SK-N-MC (cell line): ENCODE results near the gene PDK1.
A peak's percentile ranks its signal among the peaks of the same experiment; 100 is the strongest.

Experiments
- DNase-seq: peaks from one replicate; pipeline ENCODE4 v3.0.0-alpha.2; 2011; ENCODE audit warnings: low read depth, low spot score
- H3K27ac ChIP-seq: fragments of 200-600 bp; sonication (generic); 2 replicates; pipeline ENCODE4 v1.5.1; 2016; ENCODE audit warnings: mixed run types
- H3K36me3 ChIP-seq: fragments of 200-600 bp; sonication (generic); 2 replicates; pipeline ENCODE4 v1.6.1; 2017; ENCODE audit warnings: antibody characterized with exemption, low read length, mixed read lengths; ENCODE audit not compliant: insufficient read depth
- H3K4me3 ChIP-seq: fragments of 200-600 bp; sonication (generic); 2 replicates; pipeline ENCODE4 v1.5.1; 2016
- H3K9ac ChIP-seq: fragments of 200-600 bp; sonication (generic); 2 replicates; pipeline ENCODE4 v1.8.0; 2017; ENCODE audit warnings: mixed run types, mixed read lengths; ENCODE audit not compliant: insufficient read length
- H3K9me3 ChIP-seq: fragments of 200-600 bp; sonication (generic); 2 replicates; pipeline ENCODE4 v1.6.1; 2017; ENCODE audit warnings: low read depth, mild to moderate bottlenecking, antibody characterized with exemption, low read length, moderate library complexity, mixed read lengths
- EZH2 ChIP-seq: fragments of 200-600 bp; sonication (generic); IDR thresholded peaks from one replicate; pipeline ENCODE4 v1.6.1; 2017; ENCODE audit warnings: antibody characterized with exemption
- FOXP2 ChIP-seq: optimal IDR thresholded peaks from 2 replicates; pipeline ENCODE3; 2011; ENCODE audit warnings: mild to moderate bottlenecking, moderate library complexity; ENCODE audit not compliant: insufficient read depth; ENCODE audit errors: extremely low read length, control extremely low read depth
- POLR2AphosphoS5 ChIP-seq: IDR thresholded peaks from 2 replicates; pipeline ENCODE4 v1.6.1; 2012; ENCODE audit warnings: mild to moderate bottlenecking, low read depth, low read length, borderline replicate concordance

The PDK1 gene

DNA sequence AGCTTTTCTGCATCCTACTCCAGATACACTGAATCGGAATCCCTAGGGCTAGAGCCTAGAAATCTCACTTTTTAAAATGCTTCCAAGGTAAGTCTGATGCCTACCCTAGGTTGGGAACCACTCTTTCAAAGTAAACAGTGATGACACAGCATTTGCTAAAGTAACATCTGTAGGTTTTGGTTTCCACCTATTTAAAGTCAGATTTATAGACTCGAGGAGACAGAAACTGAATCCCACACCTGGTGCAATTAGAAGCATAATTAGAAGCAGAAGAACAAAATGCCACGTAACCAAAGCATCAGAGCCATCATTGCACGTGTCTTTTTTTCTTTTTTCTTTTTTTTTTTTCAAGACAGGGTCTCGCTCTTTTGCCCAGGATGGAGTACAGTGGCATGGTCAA lies 40.9 kb downstream of the PDK1 start:
- no peak for DNase-seq
- Histone ChIP-seq H3K9ac (no peak overlapping the region), H3K36me3 (peaks cover 32% of the 10 kb centered on the region), H3K27ac (no peak overlapping the region), H3K4me3 (no peak overlapping the region), H3K9me3 (no peaks in the 10 kb centered on the region)
- no peak for TF ChIP-seq EZH2
- TF ChIP-seq FOXP2 = no peak
- TF ChIP-seq POLR2AphosphoS5 = no peak

DNA sequence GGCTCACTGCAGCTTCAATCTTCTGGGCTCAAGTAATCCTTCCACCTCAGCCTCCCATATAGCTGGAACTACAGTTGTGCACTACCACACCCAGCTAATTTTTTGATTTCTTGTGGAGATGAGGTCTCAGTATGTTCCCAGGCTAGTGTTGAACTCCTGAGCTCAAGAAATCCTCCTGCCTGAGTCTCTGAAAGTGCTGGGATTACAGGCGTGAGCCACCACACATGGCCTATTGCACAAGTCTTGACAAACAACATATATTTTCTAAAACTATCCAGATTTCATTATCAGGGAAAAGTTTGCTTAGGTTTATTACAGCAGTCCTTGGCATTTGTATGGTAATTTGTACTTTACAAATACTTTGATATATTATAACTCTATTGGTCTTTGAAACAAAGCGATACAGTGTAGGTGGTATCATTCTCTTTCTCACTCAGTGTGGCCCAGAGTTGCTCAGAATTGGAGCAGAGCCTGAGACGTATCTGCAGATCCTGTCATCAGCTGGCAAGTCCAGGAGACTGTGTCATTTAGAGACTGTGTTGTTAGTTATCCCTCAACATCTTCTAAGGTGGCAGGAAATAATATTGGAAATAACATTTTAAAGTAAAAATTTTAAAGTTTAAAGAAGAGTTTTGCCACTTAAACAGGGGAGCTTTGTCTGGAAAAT lies 41.4 kb downstream of the PDK1 start:
- Histone ChIP-seq H3K27ac (no peak overlapping the region), H3K9me3 (no peaks in the 10 kb centered on the region), H3K4me3 (no peak overlapping the region), H3K9ac (no peak overlapping the region), H3K36me3 (peaks cover 32% of the 10 kb centered on the region)
- TF ChIP-seq POLR2AphosphoS5 (no peak), EZH2 (no peak), FOXP2 (no peak)
- DNase-seq = no peak

DNA sequence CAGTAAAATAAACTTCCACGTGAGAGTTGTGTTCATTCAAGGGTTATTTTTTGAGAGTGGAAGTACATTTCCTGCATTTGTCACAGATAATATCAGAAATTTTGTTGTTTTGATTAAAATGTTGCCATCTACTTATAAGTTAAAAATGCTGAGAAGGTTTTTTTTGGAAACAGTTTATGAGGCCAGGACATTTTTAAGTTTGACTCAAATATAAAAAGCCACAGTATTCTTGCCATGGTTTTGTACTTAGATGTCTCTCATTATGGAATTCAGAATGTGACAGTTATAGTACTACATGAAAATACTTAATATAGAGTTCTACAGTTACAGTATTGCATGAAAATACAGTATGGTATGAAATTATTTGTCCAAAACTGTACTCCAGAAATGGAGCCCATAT lies 44.1 kb downstream of the PDK1 start:
- no peak for TF ChIP-seq EZH2
- no peak for TF ChIP-seq FOXP2
- no peak for TF ChIP-seq POLR2AphosphoS5
- no peaks in the 10 kb centered on the region for H3K9me3 ChIP-seq
- no peak for DNase-seq
- no peak overlapping the region for H3K4me3 ChIP-seq
- peaks cover 20% of the 10 kb centered on the region for H3K36me3 ChIP-seq
- H3K27ac ChIP-seq = no peak overlapping the region
- no peak overlapping the region for H3K9ac ChIP-seq

DNA sequence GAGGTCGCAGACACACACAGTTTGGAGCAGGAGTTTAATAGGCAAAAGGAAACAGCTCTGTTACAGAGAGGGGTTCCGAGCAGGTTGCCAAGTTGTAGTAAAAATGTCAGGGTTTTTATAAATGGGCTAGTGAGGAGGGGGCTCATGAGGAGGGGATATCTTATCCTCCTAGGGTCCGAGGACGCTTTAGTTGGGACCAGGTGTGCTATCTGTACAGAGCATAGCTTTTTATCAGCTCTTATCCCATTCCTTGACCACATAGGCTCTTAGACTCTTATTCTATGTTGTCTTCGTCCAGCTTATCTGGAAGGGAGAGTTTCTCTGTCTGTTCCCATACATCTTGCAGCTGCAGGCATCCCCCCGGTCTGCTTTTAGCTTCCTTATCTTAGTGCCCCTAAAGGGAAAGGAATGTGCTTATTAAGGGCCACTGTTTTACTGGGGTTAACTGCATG lies 44.7 kb downstream of the PDK1 start:
- no peaks in the 10 kb centered on the region for H3K9me3 ChIP-seq

DNA sequence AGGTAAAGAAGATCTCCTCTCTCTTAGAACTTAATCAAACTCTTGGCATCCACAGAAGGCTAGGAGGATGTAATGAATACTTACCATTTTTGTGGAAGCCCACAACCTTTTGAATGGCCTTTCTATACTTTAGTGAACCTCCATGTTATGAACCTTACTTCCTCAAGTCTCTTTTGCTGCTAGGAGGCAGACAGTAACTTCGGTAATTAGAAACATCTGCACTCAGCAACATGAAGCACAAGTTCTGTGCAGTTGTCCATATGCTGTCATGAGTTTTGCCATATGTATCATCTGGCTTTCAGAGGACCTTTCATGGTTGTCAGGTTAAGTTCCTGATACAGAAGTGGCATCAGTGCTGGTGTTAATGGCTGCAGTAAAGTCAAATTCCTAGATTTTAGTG lies 50.4 kb downstream of the PDK1 start:
- Histone ChIP-seq H3K36me3 (no peaks in the 10 kb centered on the region; the same call in 1 of the 2 replicates), H3K4me3 (peak overlapping the region; percentile 9; the same call in 1 of the 2 replicates), H3K9ac (no peak overlapping the region), H3K27ac (0 out of 2 replicates have a peak overlapping the region, but pooled peaks have one; percentile 17), H3K9me3 (no peaks in the 10 kb centered on the region)
- TF ChIP-seq FOXP2 (no peak), EZH2 (no peak), POLR2AphosphoS5 (no peak)
- DNase-seq = no peak

More for the DNA sequence above, 44.7 kb downstream of the PDK1 start:
- Histone ChIP-seq H3K36me3 (peaks cover 20% of the 10 kb centered on the region), H3K9ac (no peak overlapping the region), H3K4me3 (no peak overlapping the region), H3K27ac (no peak overlapping the region)
- DNase-seq = no peak
- no peak for TF ChIP-seq FOXP2
- no peak for TF ChIP-seq EZH2
- no peak for TF ChIP-seq POLR2AphosphoS5

DNA sequence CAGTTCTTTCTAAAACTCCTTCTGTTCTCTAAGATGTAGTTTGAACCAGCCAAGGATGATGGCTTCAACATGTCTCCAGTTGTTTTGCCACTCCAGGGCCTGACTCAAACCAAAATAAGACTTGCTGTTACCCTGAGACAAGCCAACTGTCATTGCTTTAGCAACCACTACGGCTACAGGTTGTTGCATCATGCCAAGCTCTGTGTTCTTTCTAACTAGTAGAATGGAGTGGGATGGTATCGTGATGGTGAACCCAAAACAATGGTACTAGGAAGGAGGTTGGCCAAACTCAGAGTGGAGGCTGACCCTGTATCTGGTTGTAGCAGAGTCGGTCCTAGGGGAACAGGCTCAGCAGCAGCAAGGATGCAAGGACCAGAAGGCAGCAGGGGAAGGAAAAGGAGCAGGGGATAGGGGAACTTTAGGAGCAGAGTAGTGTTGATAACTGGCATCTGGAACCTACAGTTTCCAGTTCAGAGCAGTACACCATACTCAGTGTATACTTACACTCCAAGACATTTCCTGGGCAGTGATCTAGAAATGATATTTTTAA lies 51.6 kb downstream of the PDK1 start:
- Histone ChIP-seq H3K27ac (no peak overlapping the region), H3K36me3 (no peaks in the 10 kb centered on the region; the same call in 1 of the 2 replicates), H3K9me3 (no peaks in the 10 kb centered on the region), H3K4me3 (no peak overlapping the region), H3K9ac (no peak overlapping the region)
- TF ChIP-seq FOXP2 (no peak), EZH2 (no peak), POLR2AphosphoS5 (no peak)
- DNase-seq = no peak

DNA sequence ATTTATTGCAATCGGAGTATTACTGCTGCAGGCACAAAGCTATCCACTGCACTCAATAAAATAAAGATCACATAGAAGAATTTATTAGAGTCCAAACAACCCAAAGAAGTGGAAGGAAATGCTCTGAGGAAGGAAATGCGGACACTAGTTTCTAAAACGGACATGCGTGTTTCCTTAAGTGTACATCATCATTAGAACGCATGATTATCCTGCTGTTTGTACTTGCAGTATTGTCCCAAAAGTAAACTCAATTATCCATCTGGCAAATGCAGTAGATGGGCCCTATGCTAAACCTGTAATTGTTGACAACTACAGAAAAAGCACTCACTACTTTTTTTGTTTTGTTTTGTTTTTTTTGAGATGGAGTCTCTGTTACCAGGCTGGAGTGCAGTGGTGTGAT lies 53.6 kb downstream of the PDK1 start:
- no peak overlapping the region for H3K9ac ChIP-seq
- H3K36me3 ChIP-seq = no peaks in the 10 kb centered on the region
- DNase-seq = no peak
- H3K4me3 ChIP-seq = no peak overlapping the region
- H3K27ac ChIP-seq = no peak overlapping the region
- H3K9me3 ChIP-seq = no peaks in the 10 kb centered on the region
- no peak for TF ChIP-seq FOXP2
- TF ChIP-seq EZH2 = no peak
- TF ChIP-seq POLR2AphosphoS5 = no peak

DNA sequence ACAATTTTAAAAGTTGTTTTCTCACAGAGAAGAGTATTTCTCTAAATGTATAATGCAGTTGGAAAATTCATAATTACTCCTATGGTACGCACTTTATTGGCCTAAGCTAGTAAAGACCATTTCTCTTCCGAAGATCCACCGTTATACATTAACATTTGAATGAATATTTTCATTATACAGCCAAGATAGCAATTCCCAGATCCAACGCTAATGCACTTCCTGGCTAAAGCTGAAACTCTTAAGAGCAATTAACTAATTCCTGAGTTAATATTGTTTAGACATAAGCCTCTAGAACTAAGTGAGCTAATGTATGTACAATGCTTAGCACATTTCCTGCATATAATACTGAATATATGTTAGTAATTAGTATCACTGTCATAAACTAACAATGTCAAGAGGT lies 56.2 kb downstream of the PDK1 start:
- Histone ChIP-seq H3K36me3 (no peaks in the 10 kb centered on the region), H3K9ac (no peak overlapping the region), H3K9me3 (no peaks in the 10 kb centered on the region), H3K4me3 (peak overlapping the region; percentile 69), H3K27ac (peak overlapping the region; percentile 90)
- TF ChIP-seq EZH2 = no peak
- TF ChIP-seq POLR2AphosphoS5 = no peak
- no peak for TF ChIP-seq FOXP2
- DNase-seq = no peak

DNA sequence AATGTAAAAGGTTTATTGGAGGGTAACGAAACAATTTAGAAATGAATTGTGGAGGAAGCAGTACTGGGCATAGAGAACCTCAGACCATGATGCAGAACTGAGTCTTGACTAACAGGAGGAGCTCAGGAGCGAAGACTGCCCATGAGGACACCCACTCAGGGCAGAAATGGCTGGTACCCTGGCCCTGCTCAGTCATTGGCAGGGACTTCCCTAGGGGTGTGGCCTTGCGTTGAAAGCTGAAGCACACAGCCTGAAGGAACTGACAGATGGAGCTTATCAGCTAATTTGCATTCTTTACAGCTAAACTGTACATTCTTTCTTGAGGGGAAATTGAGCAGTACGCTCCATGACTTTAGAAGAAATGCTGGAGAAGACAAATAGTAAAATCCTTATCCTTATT lies 57.1 kb downstream of the PDK1 start:
- Histone ChIP-seq H3K36me3 (no peaks in the 10 kb centered on the region), H3K9me3 (no peaks in the 10 kb centered on the region), H3K27ac (peak overlapping the region; percentile 90), H3K9ac (no peak overlapping the region), H3K4me3 (peak overlapping the region; percentile 69)
- no peak for TF ChIP-seq EZH2
- TF ChIP-seq POLR2AphosphoS5 = no peak
- no peak for TF ChIP-seq FOXP2
- DNase-seq = peak; percentile 39
